NCI-H2107 treated with DMSO at 0.1 percent for 48 hours (cell line): ENCODE data around the gene ASAH2B.
"Not testable (repeated sequence)": the region's sequence is repeated elsewhere in the genome, so short reads cannot be mapped to it uniquely, and the experiment has no call there.

Source experiments
- DNase-seq: peaks from one replicate; lab custom pipeline; 2025; ENCODE audit not compliant: unreplicated experiment; lab: John Stamatoyannopoulos, UW

Gene ASAH2B

GRCh38 chr10:50739618-50740292 lies at the start of gene ASAH2B:
TSS of gene ASAH2B (plus strand) at chr10:50739936. CDS start at chr10:50745131, 5,195 bp downstream.
- peak; percentile 11 for DNase-seq

DNA sequence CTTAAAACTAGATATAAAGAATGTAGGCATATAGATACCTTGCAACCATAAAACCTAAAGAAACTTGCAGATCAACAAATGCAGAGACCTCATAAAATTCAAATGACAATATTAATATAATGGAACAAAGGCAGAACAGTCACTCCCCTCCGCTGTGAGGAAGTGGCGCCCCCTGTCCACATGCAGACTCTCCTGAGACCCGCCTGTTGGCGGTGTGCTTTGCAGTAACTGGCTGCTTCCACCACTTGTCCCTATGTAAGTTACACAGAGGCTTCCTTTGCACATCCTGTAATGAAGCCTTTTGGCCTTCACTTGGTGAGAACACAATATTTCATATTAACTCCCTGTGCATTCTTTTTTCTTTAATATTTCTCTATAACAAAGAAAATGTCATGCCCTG lies 41.9 kb upstream of the ASAH2B start:
- DNase-seq, result not testable (repeated sequence)

- DNase-seq, result not testable (repeated sequence)
Measured at GRCh38 chr10:50701947-50702346, 37.8 kb upstream of the ASAH2B start.

DNA sequence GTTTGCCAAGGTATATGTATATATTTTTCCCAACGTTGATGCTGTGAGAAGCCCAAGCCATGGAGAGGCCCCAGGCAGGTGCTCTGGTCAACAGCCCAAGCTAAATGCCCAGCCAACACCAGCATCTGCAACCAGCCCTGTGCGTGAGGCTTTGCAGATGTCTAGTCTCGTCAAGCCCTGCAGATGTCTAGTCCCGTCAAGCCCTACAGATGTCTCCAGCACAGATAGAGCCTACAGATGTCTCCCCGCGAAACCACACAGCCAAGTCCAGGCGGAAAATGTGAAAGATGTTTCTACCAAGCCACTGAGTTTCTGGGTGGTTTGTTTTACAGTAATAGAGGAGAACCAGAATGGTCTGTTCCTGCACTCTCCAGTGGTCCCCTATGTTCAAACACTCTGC lies 36.7 kb upstream of the ASAH2B start:
- DNase-seq, result not testable (repeated sequence)

- peak; percentile 4 for DNase-seq
Measured at GRCh38 chr10:50704436-50705079, 35.2 kb upstream of the ASAH2B start.

- not testable (repeated sequence) for DNase-seq
Measured at GRCh38 chr10:50706006-50706405, 33.7 kb upstream of the ASAH2B start.

- DNase-seq, result not testable (repeated sequence)
Measured at GRCh38 chr10:50710241-50710640, 29.5 kb upstream of the ASAH2B start.

- DNase-seq, result not testable (repeated sequence)
Measured at GRCh38 chr10:50723812-50724211, 15.9 kb upstream of the ASAH2B start.

DNA sequence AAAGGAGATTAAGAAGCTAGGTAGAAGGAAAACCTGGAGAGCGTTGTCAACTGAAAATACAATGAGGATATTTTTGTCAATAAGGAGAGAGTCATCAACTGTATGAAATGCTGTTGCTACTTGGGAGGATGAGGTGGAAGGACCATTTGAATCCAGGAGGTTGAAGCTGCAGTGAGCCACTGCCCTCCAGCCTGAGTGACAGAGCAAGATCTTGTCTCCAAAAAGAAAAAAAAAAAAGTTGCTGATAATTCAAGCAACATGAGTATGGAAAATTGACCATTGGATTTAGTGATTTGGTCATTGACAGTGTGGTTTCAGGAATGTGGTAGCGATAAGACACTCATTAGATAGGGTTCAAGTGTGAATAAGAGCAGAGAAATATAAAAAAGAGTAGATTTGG lies 11.6 kb upstream of the ASAH2B start:
- DNase-seq, result not testable (repeated sequence)

- not testable (repeated sequence) for DNase-seq
Measured at GRCh38 chr10:50738987-50739617, 634 bp upstream of the ASAH2B start.

DNA sequence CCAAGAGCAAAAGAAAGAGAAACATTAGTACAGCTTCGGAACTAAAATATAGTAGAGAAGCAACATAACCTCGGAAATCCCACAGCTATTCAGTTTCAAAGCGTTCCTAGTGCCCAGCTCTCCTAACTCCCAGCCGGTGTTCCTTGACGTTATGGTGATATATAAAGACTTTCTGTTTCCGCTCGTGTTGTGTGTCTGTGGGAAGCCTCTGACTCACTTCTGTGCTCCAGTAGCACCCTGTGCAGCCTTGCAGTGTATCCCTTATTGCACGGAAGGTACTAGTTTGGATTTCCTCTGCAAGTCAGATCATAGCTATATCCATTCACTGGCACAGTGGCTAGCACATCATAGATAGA lies 535 bp downstream of the ASAH2B start:
- DNase-seq, result peak; percentile 15

GRCh38 chr10:50742820-50743219 lies 3.1 kb downstream of the ASAH2B start:
- not testable (repeated sequence) for DNase-seq

GRCh38 chr10:50766774-50767513 lies 27.2 kb downstream of the ASAH2B start:
- DNase-seq, result not testable (repeated sequence)

- not testable (repeated sequence) for DNase-seq
Measured at GRCh38 chr10:50772042-50772441, 32.3 kb downstream of the ASAH2B start.

DNA sequence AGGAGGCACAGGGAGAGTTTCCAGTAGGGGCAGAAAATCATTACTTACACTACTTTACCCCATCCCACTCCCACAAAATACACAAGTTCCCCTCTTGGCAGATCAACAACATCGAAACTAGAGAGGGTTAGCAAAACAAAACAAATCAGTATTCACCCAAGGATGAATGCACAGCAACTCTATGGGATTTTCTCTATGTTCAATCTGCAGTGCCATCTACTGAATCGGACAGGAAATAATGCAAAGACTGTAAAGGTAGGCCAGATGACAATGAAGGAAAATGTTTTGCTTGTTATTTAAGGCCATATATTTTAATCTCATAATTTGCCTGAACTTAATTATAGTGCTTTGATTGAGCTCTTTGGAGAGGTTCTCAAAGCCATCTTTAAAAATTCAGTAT lies 35.1 kb downstream of the ASAH2B start:
- DNase-seq, result peak; percentile 0

GRCh38 chr10:50780036-50780435 lies 40.3 kb downstream of the ASAH2B start:
- not testable (repeated sequence) for DNase-seq

DNA sequence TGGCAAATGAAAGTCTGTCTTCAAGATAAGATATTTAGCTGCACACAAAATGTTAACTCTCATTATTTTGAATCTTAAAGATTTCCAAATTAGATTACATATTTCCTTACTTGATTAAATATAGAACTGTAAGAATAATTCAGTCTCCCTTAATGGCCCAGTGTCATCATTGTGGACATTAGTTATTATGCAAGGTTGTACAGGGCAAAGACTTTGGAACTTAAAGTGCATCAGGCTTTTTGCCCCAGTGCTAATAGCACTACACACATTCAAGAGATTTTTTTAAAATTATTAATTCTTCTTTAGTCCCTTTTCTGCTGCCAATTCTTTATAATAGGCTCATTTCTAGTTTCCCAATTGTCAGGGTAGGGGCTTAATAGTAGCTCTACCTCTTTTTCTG lies 42.3 kb downstream of the ASAH2B start:
- DNase-seq, result not testable (repeated sequence)

- not testable (repeated sequence) for DNase-seq
Measured at GRCh38 chr10:50787962-50788361, 48.2 kb downstream of the ASAH2B start.

DNA sequence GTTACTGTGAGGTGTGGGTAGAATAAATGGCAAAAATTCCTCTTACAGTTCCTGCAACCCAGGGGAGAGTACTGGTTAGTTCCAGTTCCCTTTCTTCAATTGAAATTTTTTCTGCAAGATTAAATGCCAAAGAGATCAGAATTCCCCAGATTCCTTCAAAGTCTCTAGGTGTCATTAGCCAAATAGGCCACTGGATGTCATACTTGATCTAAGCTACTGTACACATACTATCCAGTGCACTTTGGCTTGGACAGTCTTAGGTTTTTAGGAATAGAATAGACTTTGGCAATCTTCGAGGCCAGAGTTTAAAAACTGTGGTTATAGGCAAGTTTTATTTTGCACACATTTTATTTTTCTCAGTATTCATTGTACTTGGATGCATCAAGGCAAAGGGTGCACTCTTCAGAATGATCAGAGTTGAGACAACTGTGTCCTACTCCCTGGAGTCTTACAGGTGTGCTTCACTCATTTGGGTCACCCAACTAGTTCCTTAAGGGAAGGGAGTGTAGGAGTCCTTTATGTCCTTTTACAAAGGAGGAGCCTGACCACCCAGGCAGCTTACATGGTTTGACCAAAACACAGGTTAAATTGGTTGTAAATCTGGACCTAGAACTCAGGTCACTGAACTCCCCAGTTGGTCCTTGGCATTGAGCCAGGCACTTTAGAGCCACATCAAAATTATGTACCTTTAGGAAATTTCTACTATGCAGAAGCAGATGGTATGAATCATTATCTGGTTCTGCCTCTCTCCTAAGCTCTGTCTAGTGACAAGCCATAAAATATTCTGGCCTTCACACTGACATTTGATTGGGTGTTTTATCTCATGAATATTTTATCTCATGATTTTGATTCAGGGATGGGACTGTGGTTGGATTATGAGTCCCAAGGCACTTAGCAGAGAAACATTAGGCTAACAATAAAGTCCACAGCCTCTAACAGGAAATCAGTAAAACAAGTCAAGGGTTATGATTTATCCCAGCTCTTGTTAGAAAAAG lies 49.5 kb downstream of the ASAH2B start:
- DNase-seq, result peak; percentile 5

GRCh38 chr10:50794490-50794889 lies 54.8 kb downstream of the ASAH2B start:
- no peak for DNase-seq
